ENCODE measurements around the gene CACNA1C.

GRCh38 chr12:2346416-2346815 is 293.6 kb downstream of the CACNA1C start:
- TF ChIP-seq POLR2AphosphoS5 (IDR thresholded peaks at IDR 0.05; ENCODE audit: low read depth, low read length) = no peak
- TF ChIP-seq POLR2A (IDR thresholded peaks at IDR 0.05; ENCODE audit: low read depth, low read length) = no peak
- TF ChIP-seq SPI1 (IDR thresholded peaks at IDR 0.05; ENCODE audit: low read depth, low read length) = no peak

Measured in GM12891 (cell line).